NCI-H1436 (cell line): ENCODE results near the gene STPG4.

Experiments used
- DNase-seq: peaks from one replicate; lab custom pipeline; 2025; lab: John Stamatoyannopoulos, UW

STPG4 gene

DNA sequence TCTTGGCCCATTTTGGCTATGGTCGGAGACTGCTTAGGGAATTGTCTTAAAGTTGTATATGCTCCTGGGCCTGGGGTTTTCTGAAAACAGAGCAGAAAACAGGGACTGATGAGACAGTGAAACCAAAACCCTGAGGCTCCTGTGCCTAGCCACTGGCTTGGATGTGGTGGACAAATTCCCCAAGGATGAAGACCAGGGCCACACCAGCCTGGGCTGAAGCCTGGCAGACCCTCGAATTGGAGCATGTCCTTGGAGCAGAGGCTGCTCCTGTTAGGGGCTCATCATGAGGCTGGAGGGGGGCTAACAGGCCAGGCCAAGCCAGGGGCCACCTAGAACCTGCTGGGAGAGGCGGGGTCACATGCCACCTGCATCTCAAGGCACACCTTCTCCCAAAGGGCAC, 68.1 kb downstream of the STPG4 start:
- DNase-seq, result no peak

DNA sequence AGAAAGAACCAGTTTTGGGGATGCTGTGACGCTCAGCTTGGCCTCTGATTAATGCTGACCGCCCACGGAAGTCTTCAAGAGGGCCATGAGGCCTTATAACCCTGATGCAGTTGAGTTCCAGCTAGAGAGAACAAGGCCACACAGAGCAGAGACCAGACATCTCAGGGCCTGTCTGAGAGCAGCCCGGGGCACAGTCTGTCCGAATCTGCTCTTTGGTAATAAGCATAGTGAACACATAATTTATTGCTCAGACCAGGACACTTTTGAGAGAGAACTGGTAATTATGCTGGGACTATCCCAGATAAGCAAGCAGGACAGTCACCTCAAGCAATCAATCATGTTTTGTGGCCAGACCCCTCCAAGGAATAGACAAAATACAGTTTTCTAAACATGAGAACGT, 68.5 kb downstream of the STPG4 start:
- DNase-seq, result no peak

DNA sequence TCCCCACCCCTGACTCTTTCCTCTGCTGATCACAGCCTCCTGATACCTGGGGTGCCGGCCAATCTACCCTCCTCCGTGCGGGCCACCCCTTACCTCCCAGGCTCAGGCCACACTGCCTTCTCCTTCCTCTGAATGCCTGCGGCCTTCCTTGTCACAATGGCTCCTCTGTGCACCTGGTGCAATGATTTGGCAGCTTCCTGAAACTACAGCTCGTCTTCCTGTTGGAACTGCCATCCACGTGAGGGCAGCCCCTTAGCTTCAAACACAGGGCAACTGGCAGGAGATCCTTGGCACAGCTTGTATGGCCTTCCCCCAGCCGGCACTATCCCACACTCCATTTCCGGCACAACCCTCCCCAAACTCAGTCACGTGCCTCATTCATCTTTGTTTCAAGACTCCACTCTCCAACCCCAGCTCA, 69.0 kb downstream of the STPG4 start:
- no peak for DNase-seq

DNA sequence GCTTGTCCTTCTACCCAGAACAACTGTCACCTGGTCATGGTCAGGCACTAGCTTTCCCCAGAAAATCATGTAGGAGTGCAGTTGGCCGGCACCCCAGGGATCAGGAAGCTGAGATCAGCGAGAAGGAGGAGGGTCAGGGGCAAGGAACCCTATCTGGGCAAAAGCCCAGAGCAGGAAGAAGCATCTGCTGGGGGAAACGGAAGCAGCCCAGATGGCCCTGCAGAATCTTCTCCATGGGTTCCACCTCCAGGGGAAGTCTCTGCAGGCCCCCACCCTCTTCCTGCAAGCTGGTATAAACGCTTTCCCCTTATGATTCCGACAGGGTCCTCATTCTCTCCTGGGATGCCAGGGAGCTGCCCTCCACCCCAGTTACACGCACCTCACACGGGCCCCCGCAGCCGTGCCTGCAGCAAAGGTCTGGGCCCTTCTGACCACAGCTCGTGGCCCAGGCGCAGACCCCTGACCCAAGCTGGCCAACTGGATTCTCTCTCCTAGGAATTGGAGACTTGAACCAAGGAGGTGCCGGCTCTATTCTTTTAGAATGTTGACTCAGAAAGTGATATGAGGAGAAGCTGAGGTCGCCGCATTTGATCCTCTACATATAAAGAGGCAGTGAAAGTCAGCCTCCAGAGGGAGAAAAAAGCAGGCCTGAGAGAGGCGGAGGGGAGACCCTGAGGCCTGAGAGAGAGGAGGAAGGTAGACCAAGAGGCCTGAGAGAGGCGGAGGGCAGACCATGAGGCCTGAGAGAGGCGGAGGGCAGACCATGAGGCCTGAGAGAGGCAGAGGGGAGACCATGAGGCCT, 71.0 kb downstream of the STPG4 start:
- no peak for DNase-seq

GRCh38 chr2:47083485-47083884, 71.6 kb downstream of the STPG4 start:
- no peak for DNase-seq

GRCh38 chr2:47083005-47083404, 72.1 kb downstream of the STPG4 start:
- DNase-seq, result no peak

GRCh38 chr2:47080888-47081301, 74.2 kb downstream of the STPG4 start:
- no peak for DNase-seq

GRCh38 chr2:47079515-47080412, 75.3 kb downstream of the STPG4 start:
- DNase-seq, result no peak

DNA sequence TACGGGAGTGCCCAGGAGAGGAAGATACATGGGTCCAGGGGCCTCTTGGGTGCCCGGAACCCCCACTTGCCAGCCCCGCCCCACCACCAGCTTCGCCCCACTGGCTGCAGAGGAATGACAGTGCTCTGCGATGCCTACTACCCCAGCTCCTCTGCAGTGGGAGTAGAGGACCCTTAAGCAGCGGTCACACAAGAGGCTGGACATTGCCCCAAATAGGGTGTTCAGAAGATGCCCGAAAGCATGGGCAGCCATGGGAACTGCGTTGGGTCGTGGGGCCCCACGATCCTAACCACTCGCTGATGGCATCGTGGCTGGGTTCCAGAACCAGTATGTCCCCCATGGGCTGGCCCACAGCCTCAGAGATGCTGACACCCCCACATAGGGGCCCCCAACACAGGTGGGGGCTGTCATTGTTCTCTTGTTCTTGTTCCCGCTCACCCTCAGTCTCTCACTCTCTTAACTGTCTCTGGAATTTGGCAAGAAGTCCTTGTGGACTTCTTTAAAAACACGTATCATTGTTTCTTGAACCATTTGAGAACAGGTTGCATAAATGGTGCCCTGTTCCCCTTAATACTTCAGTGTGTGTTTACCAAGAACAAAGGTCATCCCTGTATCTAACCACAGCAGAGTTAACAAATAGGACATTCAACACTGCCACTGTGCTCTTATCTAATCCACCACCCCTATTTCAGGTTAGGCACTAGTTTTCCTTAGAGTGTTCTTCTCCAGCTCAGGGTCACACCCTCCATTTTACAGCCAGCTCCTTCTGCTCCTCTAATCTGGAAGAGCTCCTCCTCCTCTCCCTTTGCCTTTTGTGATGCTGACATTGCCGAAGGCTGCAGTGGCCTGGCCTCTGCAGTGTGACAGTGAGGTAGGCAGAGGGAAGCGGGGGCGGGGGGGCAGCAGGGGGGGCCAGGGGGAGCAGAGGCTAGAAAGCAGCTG, 76.3 kb downstream of the STPG4 start:
- DNase-seq, result no peak

DNA sequence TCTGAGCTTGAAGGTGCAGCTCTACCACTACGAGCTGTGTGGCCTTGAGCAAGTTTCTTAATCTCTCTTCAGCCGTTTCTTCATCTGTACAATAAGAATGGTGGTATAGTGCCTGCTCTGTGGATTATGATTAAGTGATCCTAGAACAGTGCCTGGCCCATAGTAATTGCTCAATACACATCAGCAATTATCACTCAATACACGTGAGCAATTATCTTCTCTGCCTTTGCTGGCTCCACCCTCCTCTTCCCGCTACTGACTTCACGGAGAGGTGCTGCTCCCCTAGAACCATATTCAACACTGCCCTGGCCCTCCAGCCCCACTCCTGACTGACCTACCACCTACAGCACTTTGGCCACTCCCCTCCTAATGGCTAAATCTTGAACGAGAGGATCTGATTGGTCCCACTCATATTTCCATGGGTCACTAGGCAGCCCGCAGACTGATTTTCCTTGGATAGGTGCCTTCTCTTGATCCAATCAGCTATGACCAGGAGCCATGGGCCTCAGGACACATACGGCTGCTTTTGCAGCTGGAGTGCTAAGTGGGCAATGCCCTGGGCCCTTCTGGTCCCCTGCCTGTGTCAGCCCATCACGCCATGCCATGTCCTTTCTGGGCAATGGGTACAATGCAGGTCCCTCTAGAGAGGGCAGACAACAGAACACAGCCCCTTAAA, 77.5 kb downstream of the STPG4 start:
- no peak for DNase-seq

GRCh38 chr2:47076586-47077441, 78.3 kb downstream of the STPG4 start:
- DNase-seq, result no peak

DNA sequence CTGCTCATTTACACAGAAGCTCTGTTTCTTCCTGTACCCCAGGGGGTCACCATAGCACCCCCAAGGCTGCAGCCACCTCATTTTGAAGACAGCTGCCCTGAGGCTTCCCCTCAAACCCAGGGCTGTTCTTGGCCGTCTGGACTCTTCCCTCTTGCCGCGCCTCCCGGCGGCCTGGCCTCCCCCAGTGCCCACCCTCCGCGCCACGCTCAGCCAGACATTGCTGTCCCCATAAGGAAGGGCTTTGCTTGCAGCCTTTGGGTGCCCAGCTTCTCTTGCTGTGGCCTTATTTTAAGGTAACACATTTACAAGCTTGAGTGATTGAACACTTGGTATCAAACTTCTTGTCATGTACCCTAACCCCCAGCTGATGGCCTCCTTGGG, 79.0 kb downstream of the STPG4 start:
- no peak for DNase-seq

- no peak for DNase-seq
Measured at GRCh38 chr2:47075361-47076125, 79.6 kb downstream of the STPG4 start.

GRCh38 chr2:47074691-47075090, 80.4 kb downstream of the STPG4 start:
- DNase-seq, result no peak

GRCh38 chr2:47073641-47074040, 81.5 kb downstream of the STPG4 start:
- DNase-seq, result no peak

DNA sequence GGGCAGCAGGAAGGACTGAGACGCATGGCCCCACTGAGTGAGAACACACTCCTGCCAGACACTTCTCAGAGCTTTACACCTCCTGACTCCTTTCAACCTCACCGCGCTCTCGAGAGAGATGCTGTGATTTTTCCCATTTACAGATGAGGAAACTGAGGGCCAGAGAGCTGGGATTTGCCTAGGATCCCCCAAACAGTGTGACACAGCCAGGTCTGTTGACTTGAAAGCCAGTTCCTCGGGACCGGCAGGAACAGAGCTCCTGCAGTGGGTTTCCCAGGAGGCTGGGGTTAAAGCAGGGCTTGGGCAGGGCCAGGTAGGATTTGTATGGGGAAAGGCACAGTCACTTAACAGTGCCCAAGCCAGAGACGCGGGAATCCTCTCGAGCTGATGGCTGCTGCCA, 81.9 kb downstream of the STPG4 start:
- DNase-seq, result no peak

- DNase-seq, result no peak
Measured at GRCh38 chr2:47072728-47073191, 82.3 kb downstream of the STPG4 start.

GRCh38 chr2:47072018-47072691, 83.0 kb downstream of the STPG4 start:
- no peak for DNase-seq
